CD4-positive, alpha-beta memory T cell (primary cell): ENCODE data around the gene CLCNKA. TPM values are rescaled to one million over a fixed set of nuclear protein-coding genes. Genes with fewer than 3 reads are reported as not detected.

ENCODE experiments used
- CTCF ChIA-PET: fragments of 350-600 bp; sonication (Branson Sonifier 250); formaldehyde crosslinking; loops from one replicate; lab custom pipeline; 2021; ENCODE audit warnings: inconsistent platforms; ENCODE audit not compliant: partially characterized antibody; lab: Charles Lee
- POLR2A ChIA-PET: fragments of 350-600 bp; sonication (Branson Sonifier 250); formaldehyde crosslinking; loops from one replicate; lab custom pipeline; 2021; ENCODE audit not compliant: partially characterized antibody; lab: Charles Lee
- DNase-seq, 5 donors: peaks; one replicate each; pipeline versions ENCODE4 v3.0.0 to v3.0.0-alpha.2; 2020 to 2022; ENCODE audit warnings: mixed read lengths in 1 of 5
- H3K27ac ChIP-seq: one replicate; pipeline ENCODE4 v1.7.0; 2013; ENCODE audit warnings: low read depth, low read length
- H3K27me3 ChIP-seq: 2 replicates; pipeline ENCODE4 v1.7.0; 2013; ENCODE audit warnings: mild to moderate bottlenecking, low read length, moderate library complexity; ENCODE audit not compliant: insufficient read depth
- H3K36me3 ChIP-seq: 2 replicates; pipeline ENCODE4 v1.7.0; 2013; ENCODE audit warnings: mild to moderate bottlenecking, low read length, moderate library complexity; ENCODE audit not compliant: insufficient read depth
- H3K4me1 ChIP-seq: 2 replicates; pipeline ENCODE4 v1.7.0; 2013; ENCODE audit warnings: mild to moderate bottlenecking, low read length, moderate library complexity; ENCODE audit not compliant: insufficient read depth
- H3K4me3 ChIP-seq, 2 donors: one replicate each; pipeline ENCODE4 v1.7.0; 2013; ENCODE audit warnings: low read length in 2 of 2, mild to moderate bottlenecking in 1 of 2
- H3K9me3 ChIP-seq, 2 donors: one replicate each; pipeline ENCODE4 v1.7.0; 2013; ENCODE audit warnings: low read length in 2 of 2, control low read depth in 1 of 2; ENCODE audit not compliant: control insufficient read depth in 1 of 2
- H3K27ac Mint-ChIP-seq, 7 donors: one replicate each; pipeline ENCODE4 v1.8.0; 2020 to 2021; ENCODE audit warnings: mixed read lengths in 7 of 7, mild to moderate bottlenecking in 6 of 7, inconsistent platforms in 3 of 7, moderate library complexity in 3 of 7
- H3K27me3 Mint-ChIP-seq, 2 donors: one replicate each; pipeline ENCODE4 v1.8.0; 2020 to 2021; ENCODE audit warnings: mixed read lengths in 2 of 2
- H3K36me3 Mint-ChIP-seq, 2 donors: one replicate each; pipeline ENCODE4 v1.8.0; 2020 to 2021; ENCODE audit warnings: mixed read lengths in 2 of 2, inconsistent platforms in 1 of 2, mild to moderate bottlenecking in 1 of 2
- H3K4me1 Mint-ChIP-seq, 4 donors: one replicate each; pipeline ENCODE4 v1.8.0; 2020 to 2021; ENCODE audit warnings: mixed read lengths in 4 of 4, mild to moderate bottlenecking in 1 of 4
- H3K4me3 Mint-ChIP-seq, 8 donors: one replicate each; pipeline ENCODE4 v1.8.0; 2020 to 2021; ENCODE audit warnings: mixed read lengths in 8 of 8, mild to moderate bottlenecking in 7 of 8, moderate library complexity in 6 of 8, inconsistent platforms in 3 of 8
- H3K9me3 Mint-ChIP-seq, 8 donors: one replicate each; pipeline ENCODE4 v1.8.0; 2020 to 2021; ENCODE audit warnings: mixed read lengths in 8 of 8, mild to moderate bottlenecking in 5 of 8, inconsistent platforms in 3 of 8, moderate library complexity in 1 of 8
- intact Hi-C: fragments of 100-400 bp; cut with micrococcal nuclease; formaldehyde crosslinking; loops from one replicate; pipeline ENCODE4 v1.15.1; 2023
- polyA plus RNA-seq, 2 donors: library from polyadenylated mRNA; unstranded; fragments of 300-500 nt; fragmentation: Illumina TruSeq; gene quantifications; one replicate each; pipeline ENCODE4 v1.2.3, GENCODE V29; 2021
- total RNA-seq, 2 experiments: library from RNA; stranded (reverse); gene quantifications; one replicate each; pipeline ENCODE4 v1.2.3, GENCODE V29; 2021

The CLCNKA gene
- total and polyA plus RNA-seq, 4 experiments from 2014 or later = not detected

DNA sequence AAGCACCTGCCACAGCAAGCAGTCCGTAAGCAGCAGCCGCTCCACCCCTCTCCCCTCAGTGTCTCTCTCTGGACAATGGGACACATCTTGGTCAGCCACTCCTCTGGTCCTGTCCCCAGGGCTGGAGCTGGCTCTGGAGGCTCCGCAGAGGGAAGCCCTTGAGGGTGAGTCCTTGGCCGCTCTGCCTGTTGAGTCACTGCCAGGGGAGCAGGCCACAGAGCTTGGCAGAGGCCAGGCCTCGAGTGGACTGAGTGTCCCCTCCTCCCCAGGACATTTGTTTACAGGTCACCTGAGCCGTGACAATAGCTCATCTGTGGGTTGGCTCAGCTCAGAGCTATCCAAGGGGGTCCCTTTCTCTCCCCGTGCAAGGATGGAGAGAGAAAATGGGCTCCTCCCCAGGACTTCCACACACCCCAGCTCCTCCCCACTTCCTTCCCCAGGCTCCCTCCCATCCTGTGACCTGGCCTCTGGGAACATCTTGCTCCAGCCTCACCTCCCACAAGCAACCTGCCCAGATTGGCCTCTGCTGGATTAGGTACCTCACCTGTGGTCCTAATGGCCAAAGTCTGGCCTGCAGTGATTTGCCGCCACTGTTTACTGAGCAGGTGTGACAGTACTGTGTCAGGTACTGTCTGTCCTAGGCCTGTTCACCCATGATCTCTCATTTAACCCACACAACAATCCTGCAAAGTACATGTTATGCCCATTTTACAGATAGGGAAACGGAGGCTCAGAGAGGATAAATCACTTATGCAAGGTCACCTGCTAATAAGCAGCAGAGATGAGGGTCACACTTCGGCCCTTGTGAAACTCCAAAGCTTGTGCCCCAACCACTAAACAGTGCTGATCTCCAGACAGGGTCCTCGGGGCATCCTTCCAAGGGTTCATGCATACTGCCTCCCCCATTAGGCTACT lies 46.8 kb downstream of the CLCNKA start:
- no peak overlapping the region for H3K27ac ChIP-seq
- H3K4me3 Mint-ChIP-seq = no peak overlapping the region
- intact Hi-C loops = no loop called here
- peaks cover 1 to 4% of the 10 kb centered on the region in 2 donors for H3K27me3 Mint-ChIP-seq
- peaks cover 31% of the 10 kb centered on the region for H3K4me1 ChIP-seq
- H3K27ac Mint-ChIP-seq = no peak overlapping the region
- no peak for DNase-seq
- H3K36me3 ChIP-seq = no peaks in the 10 kb centered on the region
- no peaks in the 10 kb centered on the region for H3K9me3 ChIP-seq
- ChIA-PET POLR2A (no interaction called here), CTCF (interaction anchor here (1.9 to 3.1 kb wide), 2 partner anchors 11 to 170 kb away, joined by 4 to 18 read pairs; no protein-coding TSS in a partner anchor)
- no peaks in the 10 kb centered on the region for H3K36me3 Mint-ChIP-seq
- no peaks in the 10 kb centered on the region for H3K27me3 ChIP-seq
- peaks cover 16 to 50% (median 33%) of the 10 kb centered on the region in 4 donors for H3K4me1 Mint-ChIP-seq
- H3K4me3 ChIP-seq = no peak overlapping the region
- peaks cover 0 to 2% (median 0%) of the 10 kb centered on the region in 8 donors for H3K9me3 Mint-ChIP-seq

DNA sequence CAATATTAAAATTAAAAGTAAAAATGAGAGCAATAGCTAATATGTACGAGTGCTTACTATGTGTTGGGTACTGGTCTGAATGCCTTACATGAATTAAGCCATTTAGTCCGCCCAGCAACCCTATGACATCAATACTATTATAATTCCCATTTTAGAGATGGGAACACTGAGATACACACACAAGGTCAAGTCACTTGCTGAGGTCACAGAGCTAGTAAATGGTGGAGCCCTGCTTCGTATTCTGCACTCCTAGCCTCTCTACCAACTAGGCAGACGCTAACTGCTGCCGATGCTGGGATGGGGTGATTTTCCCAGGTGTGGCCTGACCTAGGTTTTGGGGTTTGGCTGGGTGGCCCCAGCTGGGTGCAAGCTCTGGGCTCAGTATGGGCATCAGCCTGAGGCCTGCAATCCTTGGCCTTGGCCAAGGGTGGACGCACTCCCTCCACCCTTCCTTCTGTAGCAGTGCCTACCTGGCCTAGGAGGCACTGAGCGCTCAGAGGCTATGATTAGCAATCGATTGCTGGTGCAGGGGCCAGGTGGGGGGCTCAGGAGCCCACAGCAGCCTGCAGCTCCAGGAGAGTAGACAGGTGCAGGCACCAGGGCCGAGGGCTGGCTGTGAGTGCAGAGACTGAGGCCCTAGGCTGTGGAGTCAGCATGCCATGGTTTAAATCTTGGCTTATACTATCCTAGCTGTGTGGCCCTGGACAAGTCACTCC lies 49.0 kb downstream of the CLCNKA start:
- H3K4me3 ChIP-seq = no peak overlapping the region
- Mint-ChIP-seq H3K36me3 (no peaks in the 10 kb centered on the region), H3K4me1 (peaks cover 14 to 39% (median 25%) of the 10 kb centered on the region in 4 donors), H3K9me3 (peaks cover 0 to 2% (median 0%) of the 10 kb centered on the region in 8 donors), H3K27ac (no peak overlapping the region), H3K4me3 (peak overlapping the region in 1 of 8 donors; percentile 15), H3K27me3 (peaks cover 6 to 11% of the 10 kb centered on the region in 2 donors)
- no peak overlapping the region for H3K27ac ChIP-seq
- POLR2A ChIA-PET = interaction anchor here (2.1 kb wide), 1 partner anchor 8 kb away, joined by 7 read pairs; no protein-coding TSS in a partner anchor
- no peaks in the 10 kb centered on the region for H3K36me3 ChIP-seq
- intact Hi-C loops = no loop called here
- no peaks in the 10 kb centered on the region for H3K9me3 ChIP-seq
- H3K27me3 ChIP-seq = peaks cover 7% of the 10 kb centered on the region
- H3K4me1 ChIP-seq = peaks cover 27% of the 10 kb centered on the region
- DNase-seq = no peak
- CTCF ChIA-PET = interaction anchor here (0.7 to 4.0 kb wide), 6 partner anchors 8 to 173 kb away, joined by 3 to 18 read pairs (median 4); no protein-coding TSS in a partner anchor

DNA sequence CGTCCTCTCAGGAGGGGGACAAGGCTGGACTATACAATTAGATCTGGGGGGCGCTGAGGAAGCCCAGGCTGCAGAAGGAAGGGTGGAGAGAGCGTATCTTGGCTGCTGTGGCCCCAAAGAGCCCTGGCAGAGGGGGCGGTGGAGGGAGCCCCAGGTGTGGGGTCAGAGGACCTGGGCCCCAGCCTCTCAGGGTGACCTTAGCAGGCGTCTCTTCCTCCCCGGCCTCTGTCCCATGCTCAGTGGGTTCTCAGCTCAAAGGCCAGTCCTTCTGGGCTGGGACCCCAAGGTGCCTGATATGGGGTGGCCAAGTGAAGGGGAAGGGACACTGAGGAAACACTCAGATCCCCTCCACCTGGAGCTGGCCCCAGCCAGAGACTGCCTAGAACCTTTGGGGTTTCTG lies 49.8 kb downstream of the CLCNKA start:
- ChIA-PET CTCF (interaction anchor here (4.0 kb wide), 1 partner anchor 11 kb away, joined by 14 read pairs; no protein-coding TSS in a partner anchor), POLR2A (no interaction called here)
- no peaks in the 10 kb centered on the region for H3K36me3 Mint-ChIP-seq
- H3K27me3 ChIP-seq = peaks cover 7% of the 10 kb centered on the region
- peak overlapping the region in 2 of 8 donors; percentile 2 to 38 for H3K4me3 Mint-ChIP-seq
- H3K27me3 Mint-ChIP-seq = peaks cover 5 to 11% of the 10 kb centered on the region in 2 donors
- H3K4me1 Mint-ChIP-seq = peaks cover 14 to 39% (median 25%) of the 10 kb centered on the region in 4 donors
- H3K27ac Mint-ChIP-seq = peak overlapping the region in 1 of 7 donors; percentile 59
- H3K9me3 ChIP-seq = no peaks in the 10 kb centered on the region
- no peak overlapping the region for H3K27ac ChIP-seq
- H3K4me3 ChIP-seq = no peak overlapping the region
- peaks cover 0 to 2% (median 0%) of the 10 kb centered on the region in 8 donors for H3K9me3 Mint-ChIP-seq
- H3K4me1 ChIP-seq = peaks cover 27% of the 10 kb centered on the region
- DNase-seq = no peak
- intact Hi-C loops = no loop called here
- H3K36me3 ChIP-seq = no peaks in the 10 kb centered on the region

DNA sequence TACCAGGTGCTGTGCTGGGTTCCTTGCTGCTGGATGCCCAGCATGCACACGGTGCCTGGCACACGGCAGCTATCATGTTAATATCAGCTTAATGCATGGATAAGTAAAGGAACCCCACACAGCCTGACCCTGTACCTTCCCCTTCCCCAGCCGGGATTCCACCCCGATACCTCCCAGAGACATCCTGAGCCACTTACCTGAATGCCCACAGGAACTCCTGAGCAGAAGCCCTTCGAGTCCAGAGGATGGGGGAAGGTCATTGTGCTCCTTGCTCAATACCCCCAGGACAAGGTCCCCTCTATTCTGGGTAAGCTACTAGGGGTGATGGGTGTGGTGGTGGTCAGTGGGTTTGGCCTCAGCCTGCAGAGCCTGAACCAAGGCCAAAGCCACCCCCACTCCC lies 50.3 kb downstream of the CLCNKA start:
- Mint-ChIP-seq H3K27ac (no peak overlapping the region), H3K4me1 (peaks cover 14 to 39% (median 25%) of the 10 kb centered on the region in 4 donors), H3K27me3 (peaks cover 5 to 11% of the 10 kb centered on the region in 2 donors), H3K4me3 (peak overlapping the region in 5 of 8 donors; percentile 2 to 52 (median 38)), H3K36me3 (no peaks in the 10 kb centered on the region), H3K9me3 (peaks cover 0 to 2% (median 0%) of the 10 kb centered on the region in 8 donors)
- intact Hi-C loops = no loop called here
- no peak overlapping the region for H3K27ac ChIP-seq
- no peak overlapping the region for H3K4me3 ChIP-seq
- ChIA-PET CTCF (interaction anchor here (0.5 to 4.0 kb wide), 4 partner anchors 11 to 228 kb away, joined by 3 to 14 read pairs (median 4); no protein-coding TSS in a partner anchor), POLR2A (no interaction called here)
- H3K9me3 ChIP-seq = no peaks in the 10 kb centered on the region
- H3K27me3 ChIP-seq = peaks cover 7% of the 10 kb centered on the region
- no peaks in the 10 kb centered on the region for H3K36me3 ChIP-seq
- peaks cover 27% of the 10 kb centered on the region for H3K4me1 ChIP-seq
- no peak for DNase-seq

DNA sequence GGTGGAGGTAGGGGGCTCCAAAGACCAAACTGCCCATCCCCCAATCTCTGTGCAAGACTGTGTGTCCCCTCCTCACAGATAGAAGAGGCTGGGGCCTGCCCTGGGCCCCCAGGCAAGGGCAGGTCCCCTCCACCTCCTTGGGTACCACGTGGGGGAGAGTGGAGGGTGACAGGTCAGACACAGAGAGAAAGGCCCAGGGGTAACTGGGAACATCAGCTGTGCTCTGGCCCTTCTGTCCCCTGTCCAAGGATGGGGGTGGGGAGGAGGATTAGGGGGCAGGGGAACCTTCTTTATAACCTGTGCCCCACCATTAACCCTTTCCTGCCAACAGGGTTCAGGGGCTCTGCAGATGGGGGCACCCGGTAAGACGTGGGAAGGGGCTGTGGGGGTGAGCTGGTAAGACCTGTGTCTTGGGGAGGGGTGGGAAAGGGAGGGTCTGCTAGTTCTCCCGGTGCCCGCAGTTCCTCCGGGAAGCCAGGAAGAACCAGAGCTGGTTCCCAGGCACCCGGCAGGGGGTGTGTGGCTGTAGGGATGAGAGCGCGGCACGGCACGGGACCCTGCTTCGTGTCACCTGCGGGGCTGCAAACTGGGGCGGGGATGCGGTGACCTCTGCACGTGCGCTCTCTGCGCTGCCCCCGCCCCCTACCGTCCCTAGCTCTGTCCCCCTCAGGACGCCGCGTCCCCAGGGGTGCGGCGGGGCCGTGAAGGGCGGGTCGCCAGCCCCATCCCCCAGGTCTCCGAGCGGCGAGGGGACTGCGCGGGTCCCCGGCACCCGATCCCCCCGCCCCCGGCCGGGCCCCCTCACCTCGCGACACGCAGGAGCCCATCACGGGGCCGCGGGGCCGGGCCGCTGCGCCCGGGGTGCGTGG lies 51.0 kb downstream of the CLCNKA start:
- H3K4me1 Mint-ChIP-seq = peaks cover 14 to 44% (median 27%) of the 10 kb centered on the region in 4 donors
- H3K27me3 ChIP-seq = peaks cover 7% of the 10 kb centered on the region
- H3K4me3 ChIP-seq = peak overlapping the region in 1 of 2 donors; percentile 24
- H3K27ac ChIP-seq = no peak overlapping the region
- DNase-seq = no peak
- peaks cover 27% of the 10 kb centered on the region for H3K4me1 ChIP-seq
- CTCF ChIA-PET = interaction anchor here (0.5 to 13.2 kb wide), 8 partner anchors 10 to 229 kb away, joined by 3 to 387 read pairs (median 4); partner anchors contain the start of gene CPLANE2
- no peak overlapping the region for H3K27ac Mint-ChIP-seq
- H3K4me3 Mint-ChIP-seq = peak overlapping the region in 3 of 8 donors; percentile 17 to 63 (median 39)
- H3K9me3 ChIP-seq = no peaks in the 10 kb centered on the region
- no peaks in the 10 kb centered on the region for H3K36me3 ChIP-seq
- intact Hi-C loops = no loop called here
- H3K9me3 Mint-ChIP-seq = no peaks in the 10 kb centered on the region
- H3K36me3 Mint-ChIP-seq = no peaks in the 10 kb centered on the region
- POLR2A ChIA-PET = interaction anchor here (0.6 kb wide), 1 partner anchor 61 kb away, joined by 3 read pairs; no protein-coding TSS in a partner anchor
- peaks cover 5 to 11% of the 10 kb centered on the region in 2 donors for H3K27me3 Mint-ChIP-seq

DNA sequence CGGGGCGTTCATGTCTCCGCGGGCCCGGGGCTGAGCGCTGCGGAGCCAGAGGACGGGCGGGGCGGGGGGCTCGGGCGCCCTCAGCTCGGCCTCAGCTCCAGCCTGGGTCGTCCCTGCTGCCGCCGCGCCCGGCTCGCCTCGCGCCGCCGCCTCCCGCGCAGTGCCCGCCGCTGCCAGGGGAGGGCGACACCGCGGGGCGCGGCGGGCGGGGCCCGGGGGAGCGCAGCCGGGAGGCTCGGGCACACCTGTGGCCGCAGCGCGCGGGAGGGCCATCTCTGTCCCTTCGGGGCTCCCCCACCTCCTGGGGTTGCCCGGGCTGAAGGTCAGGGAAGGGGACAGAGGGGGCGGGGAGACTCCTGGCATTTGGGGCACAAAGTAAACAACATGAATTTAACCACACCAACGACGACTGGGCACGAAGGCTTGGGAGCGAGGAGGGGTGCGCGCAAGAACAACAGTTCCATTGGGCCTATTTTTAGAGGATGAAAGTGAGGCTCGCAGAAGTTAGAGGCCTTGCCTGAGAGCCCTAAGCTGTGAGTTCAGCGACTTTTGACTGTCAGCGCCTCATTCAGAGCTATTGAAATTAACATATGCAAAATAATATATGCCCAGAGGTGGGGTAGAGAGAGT lies 51.8 kb downstream of the CLCNKA start, which contains the start of gene FAM131C:
TSS of gene FAM131C (minus strand) at position 162 of the 630 bp plus-strand sequence. CDS start 209 bp downstream, outside the sequence.
- peak in 4 of 5 donors; percentile 30 to 44 (median 42) for DNase-seq
- H3K4me1 Mint-ChIP-seq = peaks cover 14 to 44% (median 27%) of the 10 kb centered on the region in 4 donors
- H3K27me3 Mint-ChIP-seq = peaks cover 5 to 11% of the 10 kb centered on the region in 2 donors
- intact Hi-C loops = no loop called here
- Histone ChIP-seq H3K27me3 (peaks cover 7% of the 10 kb centered on the region), H3K4me3 (peak within 1 kb of the TSS in 1 of 2 donors; percentile 24), H3K9me3 (no peaks in the 10 kb centered on the region), H3K36me3 (no peaks in the 10 kb centered on the region), H3K4me1 (peaks cover 27% of the 10 kb centered on the region), H3K27ac (no peak within 1 kb of the TSS)
- peak within 1 kb of the TSS; percentile 65 to 90 (median 80) for H3K4me3 Mint-ChIP-seq
- peak within 1 kb of the TSS in 2 of 7 donors; percentile 43 to 84 for H3K27ac Mint-ChIP-seq
- no peaks in the 10 kb centered on the region for H3K9me3 Mint-ChIP-seq
- CTCF ChIA-PET = interaction anchor here (0.6 to 13.2 kb wide), 8 partner anchors 9 to 181 kb away, joined by 3 to 387 read pairs (median 4); partner anchors contain the start of gene CPLANE2
- no peaks in the 10 kb centered on the region for H3K36me3 Mint-ChIP-seq
- POLR2A ChIA-PET = no interaction called here
